Measurements from ENCODE around the gene SH3RF3.

Gene SH3RF3

DNA sequence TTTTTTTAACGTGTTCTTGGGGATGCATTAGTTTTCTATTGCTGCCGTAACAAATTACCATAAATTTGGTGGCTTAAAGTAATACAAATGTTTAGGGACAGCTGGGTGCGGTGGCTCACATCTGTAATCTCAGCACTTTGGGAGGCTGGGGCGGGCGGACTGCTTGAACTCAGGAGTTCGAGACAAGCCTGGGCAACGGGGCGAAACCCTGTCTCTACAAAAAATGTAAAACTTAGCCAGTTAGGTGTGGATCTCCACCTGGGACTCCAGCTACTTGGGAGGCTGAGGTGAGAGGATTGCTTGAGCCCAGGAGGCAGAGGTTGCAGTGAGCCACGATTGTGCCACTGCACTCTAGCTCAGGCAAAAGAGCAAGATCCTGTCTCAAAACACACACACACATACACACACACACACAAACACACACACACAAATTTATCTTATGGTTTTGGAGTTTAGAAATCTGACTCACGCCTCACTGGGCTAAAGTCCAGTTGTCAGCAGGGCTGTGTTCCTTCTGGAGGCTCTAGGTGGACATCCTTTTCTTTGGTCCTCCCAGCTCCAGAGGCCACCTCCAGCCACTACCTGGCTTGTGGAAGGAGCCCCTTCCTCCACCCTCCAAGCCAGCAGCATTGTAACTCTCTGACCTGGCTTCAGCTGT lies 408.7 kb downstream of the SH3RF3 start:
- no peak for DNase-seq

DNA sequence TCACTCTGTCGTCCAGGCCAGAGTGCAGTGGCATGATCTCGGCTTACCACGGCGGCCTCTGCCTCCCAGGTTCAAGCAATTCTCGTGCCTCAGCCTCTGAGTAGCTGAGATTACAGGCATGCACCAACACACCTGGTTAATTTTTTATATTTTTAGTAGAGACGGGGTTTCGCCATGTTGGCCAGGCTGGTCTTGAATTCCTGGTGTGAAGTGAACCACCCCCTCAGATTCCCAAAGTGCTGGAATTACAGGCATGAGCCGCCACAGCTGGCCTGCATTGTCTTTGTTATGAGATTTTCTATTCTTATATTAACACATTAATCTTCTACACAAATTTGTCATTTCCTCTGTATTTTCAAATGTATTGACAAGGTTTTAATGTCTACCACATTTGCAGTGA lies 409.5 kb downstream of the SH3RF3 start:
- DNase-seq, result no peak

DNA sequence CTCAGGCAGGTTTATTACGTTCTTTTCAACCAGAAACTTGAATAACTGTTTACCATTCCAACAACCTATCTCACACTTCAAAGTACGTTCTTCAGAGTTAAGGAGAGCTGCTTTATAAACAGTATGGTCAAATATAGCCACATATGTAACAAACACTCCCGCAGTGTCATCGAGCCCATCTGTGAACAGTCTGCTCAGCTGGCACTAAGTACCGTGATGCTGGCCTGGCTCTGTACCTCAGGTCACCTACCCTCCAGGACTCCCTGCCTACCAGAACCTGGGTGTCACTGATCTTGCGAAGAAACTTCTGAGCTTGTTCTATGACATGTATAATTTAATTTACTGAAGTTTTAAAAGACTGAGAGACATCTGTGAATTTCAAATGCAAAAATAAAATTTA lies 413.4 kb downstream of the SH3RF3 start:
- no peak for DNase-seq

DNA sequence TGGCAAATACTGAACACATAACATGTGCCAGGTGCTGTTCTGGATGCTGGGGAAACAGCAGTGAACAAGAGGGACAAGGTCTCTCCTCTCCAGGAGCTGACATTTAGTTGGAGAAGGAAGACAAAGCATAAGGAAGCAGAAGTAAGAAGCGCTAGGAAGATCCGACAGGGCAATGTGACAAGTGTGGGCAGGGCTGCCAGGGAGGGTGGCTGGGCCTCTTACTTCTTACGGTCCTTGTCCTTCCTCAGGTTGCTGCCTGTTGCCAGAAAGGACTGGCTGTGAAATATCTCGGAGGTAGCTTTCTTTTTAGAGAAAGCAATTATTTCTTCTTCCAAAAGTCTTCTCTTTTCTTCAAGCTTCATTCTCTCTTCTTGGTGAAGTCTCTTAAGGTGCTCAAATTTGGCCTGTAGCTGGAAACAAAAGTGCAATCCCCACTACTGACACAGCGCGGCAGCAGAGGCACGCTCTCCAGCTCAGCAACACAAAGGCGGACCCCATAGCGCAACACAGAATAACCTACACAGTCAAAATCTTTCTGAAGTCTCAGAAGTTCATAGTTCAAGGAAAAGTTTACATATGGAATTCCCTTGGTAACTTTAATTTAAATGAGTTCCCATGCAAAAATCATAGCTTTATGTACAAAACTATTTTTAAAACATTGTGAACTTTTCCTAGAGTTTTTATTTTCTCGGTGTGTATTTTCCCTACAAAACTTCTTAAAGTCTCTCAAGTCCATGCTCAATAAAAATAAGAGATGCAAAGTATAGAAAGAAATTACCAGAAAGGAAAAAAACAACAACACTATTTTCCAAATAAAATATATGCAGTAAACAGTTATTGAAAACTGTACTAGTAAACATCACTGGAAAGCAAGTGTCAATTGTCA lies 417.1 kb downstream of the SH3RF3 start:
- peak; percentile 57 for DNase-seq

DNA sequence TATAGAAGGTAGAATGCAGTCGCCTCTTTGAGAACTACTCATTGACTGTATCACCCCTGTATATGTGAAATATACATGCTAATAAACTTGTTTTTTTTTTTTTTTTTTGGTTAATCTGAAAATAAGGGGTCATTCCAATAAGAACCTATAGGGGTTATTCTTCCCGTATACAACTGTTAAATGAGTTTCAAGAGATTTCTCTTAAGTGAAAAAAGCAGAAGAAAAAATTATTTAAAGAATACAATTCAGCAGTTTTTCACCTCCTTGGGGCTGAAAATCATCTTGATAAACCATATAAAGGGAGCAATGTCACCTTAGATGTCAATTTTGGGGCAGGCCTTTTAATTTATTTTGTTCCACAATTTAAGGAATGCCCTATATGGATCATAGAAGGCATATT lies 418.3 kb downstream of the SH3RF3 start:
- no peak for DNase-seq

DNA sequence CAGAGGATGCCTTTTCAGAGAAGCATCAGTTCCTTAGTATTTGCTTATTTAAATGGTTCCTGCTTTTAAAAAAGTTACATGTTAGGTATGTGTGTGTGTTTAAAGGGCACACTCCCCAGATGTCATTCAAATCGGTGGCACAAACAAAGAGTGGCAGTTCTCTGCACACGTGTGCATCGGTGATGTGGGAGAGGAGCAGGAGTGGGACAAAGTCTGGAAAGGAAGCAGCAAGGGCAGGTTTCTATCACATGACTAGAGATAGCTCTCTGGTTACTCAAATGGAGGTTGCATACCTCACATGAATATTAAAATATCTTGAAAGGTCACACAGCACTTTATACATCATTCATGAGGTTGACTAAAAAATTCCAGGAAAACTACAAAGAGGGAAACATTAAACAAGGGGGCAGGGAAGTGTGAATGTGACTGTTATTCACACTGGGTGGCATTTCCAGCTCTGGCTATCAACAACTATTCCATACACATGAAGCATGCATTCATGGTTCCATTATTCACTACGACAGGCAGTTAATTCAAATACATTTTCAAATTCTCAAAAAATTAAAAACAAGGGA lies 420.1 kb downstream of the SH3RF3 start:
- DNase-seq, result no peak
